Head of caudate nucleus (tissue), 42 donors: Measurements from ENCODE around the gene RHOA.
"Not testable (repeated sequence)": the region's sequence is repeated elsewhere in the genome, so short reads cannot be mapped to it uniquely, and the experiment has no call there.

Source experiments
- DNase-seq, 42 donors: peaks; one replicate each; pipeline versions ENCODE4 v3.0.0 to v3.0.0-alpha.2; 2020 to 2021; ENCODE audit warnings: mixed read lengths in 7 of 42
- intact Hi-C: fragments of 100-400 bp; cut with DNase I; formaldehyde crosslinking; loops from one replicate; pipeline ENCODE4 v1.15.0; 2022

RHOA gene

GRCh38 chr3:49346797-49347251, 65.0 kb downstream of the RHOA start:
- intact Hi-C loops = loop anchor here (10.0 kb wide), 1 partner anchor 68 kb away; the partner anchor contains the start of genes RHOA and TCTA
- no peak for DNase-seq

- intact Hi-C loops = loop anchor here (10.0 kb wide), 1 partner anchor 72 kb away; the partner anchor contains the start of genes RHOA and TCTA
- DNase-seq = no peak
These were observed 68.6 kb downstream of the RHOA start for GRCh38 chr3:49343163-49343562.

- no peak for DNase-seq
- intact Hi-C loops = loop anchor here (10.0 kb wide), 1 partner anchor 73 kb away; the partner anchor contains the start of genes RHOA and TCTA
These were observed 69.8 kb downstream of the RHOA start for GRCh38 chr3:49341996-49342395.

GRCh38 chr3:49339941-49340800, 71.6 kb downstream of the RHOA start, which contains the start of gene USP4:
TSS of gene USP4 (minus strand) at chr3:49340053. CDS start at chr3:49340024, 29 bp downstream.
- peak; percentile 55 to 96 (median 86) for DNase-seq
- intact Hi-C loops = loop anchor here (10.0 kb wide), 1 partner anchor 75 kb away; the partner anchor contains the start of genes RHOA and TCTA

GRCh38 chr3:49339581-49339940, 72.2 kb downstream of the RHOA start:
- intact Hi-C loops = no loop called here
- DNase-seq = peak in 21 of 42 donors; percentile 17 to 58 (median 29)

- DNase-seq = no peak
- intact Hi-C loops = no loop called here
These were observed 77.7 kb downstream of the RHOA start for GRCh38 chr3:49333916-49334633.

GRCh38 chr3:49333091-49333490, 78.7 kb downstream of the RHOA start:
- intact Hi-C loops = no loop called here
- peak in 7 of 42 donors; percentile 23 to 63 (median 33) for DNase-seq

- no peak for DNase-seq
- intact Hi-C loops = no loop called here
These were observed 82.6 kb downstream of the RHOA start for GRCh38 chr3:49329186-49329585.

GRCh38 chr3:49328350-49328749, 83.4 kb downstream of the RHOA start:
- intact Hi-C loops, DNase-seq: not testable (repeated sequence)

- DNase-seq = no peak
- intact Hi-C loops = no loop called here
These were observed 84.3 kb downstream of the RHOA start for GRCh38 chr3:49327485-49327884.

- intact Hi-C loops = no loop called here
- DNase-seq = no peak
These were observed 87.0 kb downstream of the RHOA start for GRCh38 chr3:49324768-49325167.

GRCh38 chr3:49316696-49317457, 94.9 kb downstream of the RHOA start:
- intact Hi-C loops = no loop called here
- peak in 25 of 42 donors; percentile 11 to 63 (median 33) for DNase-seq

GRCh38 chr3:49313896-49314688, 97.7 kb downstream of the RHOA start:
- intact Hi-C loops = no loop called here
- DNase-seq = peak in 6 of 42 donors; percentile 8 to 42 (median 16)

GRCh38 chr3:49311283-49311682, 100.5 kb downstream of the RHOA start:
- intact Hi-C loops = no loop called here
- no peak for DNase-seq

GRCh38 chr3:49310677-49311076, 101.1 kb downstream of the RHOA start:
- DNase-seq = no peak
- intact Hi-C loops = no loop called here
